HFF-Myc (cell line): ENCODE results near the gene PCYOX1L.
A peak's percentile ranks its signal among the peaks of the same experiment; 100 is the strongest.

Source experiments
- DNase-seq: peaks from one replicate; pipeline ENCODE4 v3.0.0-alpha.2; 2011; ENCODE audit warnings: low read depth; ENCODE audit errors: extremely low read depth
- H3K4me3 ChIP-seq: replicated peaks from 2 replicates; pipeline ENCODE4 v1.5.1; 2011; ENCODE audit warnings: low read depth, mild to moderate bottlenecking, control low read depth, low read length
- TF ChIP-seq, protein P1 (sequence below): IDR thresholded peaks from 2 replicates; pipeline ENCODE4 v1.5.1; 2012; ENCODE audit warnings: mild to moderate bottlenecking, low read depth, low read length, control low read depth; ENCODE audit errors: missing control alignments

PCYOX1L gene

DNA sequence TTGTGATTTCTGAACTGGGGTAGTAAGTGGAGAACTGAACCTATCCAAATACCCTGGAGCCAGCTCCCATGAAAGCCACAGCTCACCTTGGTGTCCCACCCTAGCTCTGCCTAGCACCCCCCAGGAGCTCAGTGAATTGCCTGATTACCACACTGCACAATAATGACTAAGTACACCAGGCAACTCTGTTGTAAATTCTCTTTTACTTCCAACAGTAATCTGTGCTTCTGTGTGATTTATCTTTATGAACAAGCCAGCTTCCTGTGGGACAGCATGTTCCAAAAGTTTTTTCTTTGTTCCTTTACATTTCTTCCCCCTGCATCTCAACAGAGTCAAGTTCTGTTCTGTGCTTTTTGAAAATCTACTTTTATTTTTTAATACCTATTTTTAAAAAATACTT is 34.6 kb upstream of the PCYOX1L start:
- TF ChIP-seq, protein P1, sequence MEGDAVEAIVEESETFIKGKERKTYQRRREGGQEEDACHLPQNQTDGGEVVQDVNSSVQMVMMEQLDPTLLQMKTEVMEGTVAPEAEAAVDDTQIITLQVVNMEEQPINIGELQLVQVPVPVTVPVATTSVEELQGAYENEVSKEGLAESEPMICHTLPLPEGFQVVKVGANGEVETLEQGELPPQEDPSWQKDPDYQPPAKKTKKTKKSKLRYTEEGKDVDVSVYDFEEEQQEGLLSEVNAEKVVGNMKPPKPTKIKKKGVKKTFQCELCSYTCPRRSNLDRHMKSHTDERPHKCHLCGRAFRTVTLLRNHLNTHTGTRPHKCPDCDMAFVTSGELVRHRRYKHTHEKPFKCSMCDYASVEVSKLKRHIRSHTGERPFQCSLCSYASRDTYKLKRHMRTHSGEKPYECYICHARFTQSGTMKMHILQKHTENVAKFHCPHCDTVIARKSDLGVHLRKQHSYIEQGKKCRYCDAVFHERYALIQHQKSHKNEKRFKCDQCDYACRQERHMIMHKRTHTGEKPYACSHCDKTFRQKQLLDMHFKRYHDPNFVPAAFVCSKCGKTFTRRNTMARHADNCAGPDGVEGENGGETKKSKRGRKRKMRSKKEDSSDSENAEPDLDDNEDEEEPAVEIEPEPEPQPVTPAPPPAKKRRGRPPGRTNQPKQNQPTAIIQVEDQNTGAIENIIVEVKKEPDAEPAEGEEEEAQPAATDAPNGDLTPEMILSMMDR = no peak
- DNase-seq = no peak
- no peak overlapping the region for H3K4me3 ChIP-seq

DNA sequence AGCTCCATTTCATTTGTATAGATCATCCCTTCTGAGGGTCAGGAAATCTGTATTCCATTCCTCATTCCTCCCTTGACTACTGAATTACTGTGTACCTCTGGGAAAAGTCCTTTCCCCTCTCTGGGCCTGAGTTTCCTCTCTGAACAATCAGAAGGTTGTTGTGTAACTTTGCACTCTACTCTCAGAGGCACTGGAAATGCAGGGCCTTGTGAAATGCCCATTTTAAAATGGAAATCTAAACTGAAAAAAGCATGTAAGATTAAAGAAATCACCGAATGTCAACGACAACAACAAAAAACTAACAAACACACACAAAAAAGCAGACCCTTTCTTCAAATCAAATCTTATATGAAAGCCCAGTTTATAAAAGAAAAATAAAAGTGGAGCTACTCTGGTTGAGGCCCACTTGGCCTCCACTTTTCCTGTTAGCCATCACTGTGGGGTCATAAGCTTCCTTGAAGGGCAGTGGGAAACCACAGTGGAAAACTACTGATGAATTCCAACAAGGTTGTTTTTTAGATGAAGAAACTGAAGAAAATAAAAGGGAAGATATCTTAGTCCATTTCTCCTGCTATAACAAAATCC is 34.1 kb upstream of the PCYOX1L start:
- TF ChIP-seq, protein P1 = no peak
- no peak overlapping the region for H3K4me3 ChIP-seq
- DNase-seq = no peak

DNA sequence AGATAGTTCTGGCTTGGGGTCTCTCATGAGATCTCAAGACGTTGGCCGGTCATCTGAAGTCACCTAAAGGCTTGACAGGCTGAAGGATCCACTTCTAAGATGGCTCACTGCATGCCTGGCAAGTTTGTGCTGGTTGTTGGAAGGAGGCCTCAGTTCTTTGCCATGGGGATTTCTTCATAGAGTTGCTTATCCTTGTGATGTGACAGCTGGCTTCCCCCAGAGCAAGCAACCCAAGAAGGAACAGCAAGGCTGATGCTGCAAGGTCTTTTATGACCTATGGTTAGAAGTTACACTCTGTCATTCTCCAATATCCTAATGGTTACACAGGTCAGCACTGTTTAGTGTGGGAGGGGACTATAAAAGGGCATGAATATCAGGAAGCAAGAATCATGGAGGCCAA is 33.2 kb upstream of the PCYOX1L start:
- no peak for DNase-seq
- TF ChIP-seq, protein P1 = no peak
- H3K4me3 ChIP-seq = no peak overlapping the region

DNA sequence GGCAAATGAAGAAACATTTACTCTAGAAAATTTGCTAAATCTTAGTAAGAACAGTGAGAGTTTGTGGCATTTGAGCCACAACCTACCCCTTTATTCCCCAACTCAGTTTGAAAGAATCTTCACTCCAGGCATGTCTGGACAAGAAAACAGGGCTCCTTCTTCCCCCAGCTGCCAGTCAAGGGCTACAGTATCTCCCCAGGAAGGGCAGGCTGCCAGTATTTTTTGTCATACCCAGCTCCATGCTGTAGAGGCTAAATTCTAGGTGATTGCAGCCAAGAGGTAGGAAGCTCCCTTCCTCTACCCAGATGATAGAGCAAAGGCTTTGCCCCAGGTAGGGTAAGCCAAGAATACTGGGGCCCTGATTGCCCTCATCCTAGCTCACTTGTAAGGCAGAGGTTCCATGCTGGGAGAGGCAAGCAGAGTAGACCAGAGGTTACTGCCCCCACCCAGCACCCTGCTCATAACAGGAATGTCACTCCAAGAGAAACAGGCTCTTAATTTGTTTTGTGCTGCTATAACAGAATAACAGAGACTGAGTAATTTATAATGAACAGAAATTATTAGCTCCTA is 32.6 kb upstream of the PCYOX1L start:
- no peak overlapping the region for H3K4me3 ChIP-seq
- TF ChIP-seq, protein P1 = no peak
- DNase-seq = peak; percentile 19

DNA sequence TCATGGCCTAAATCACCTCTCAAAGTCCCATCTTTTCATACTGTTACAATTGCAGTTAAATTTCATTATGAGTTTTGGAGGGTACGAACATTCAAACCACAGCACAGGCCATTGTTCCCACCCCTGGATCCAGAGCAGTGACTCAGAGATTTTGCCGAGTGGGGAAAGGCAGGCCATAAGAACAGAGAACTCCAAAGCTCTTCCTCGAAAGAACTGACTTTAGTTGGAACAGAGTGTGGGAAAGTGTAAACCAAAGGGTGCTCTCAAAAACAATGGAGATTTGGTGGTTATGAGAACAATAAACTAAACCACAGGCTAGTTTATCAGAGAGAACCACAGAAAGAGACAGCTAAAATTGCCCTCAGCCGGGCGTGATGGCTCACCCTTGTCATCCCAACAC is 32.0 kb upstream of the PCYOX1L start:
- no peak overlapping the region for H3K4me3 ChIP-seq
- TF ChIP-seq, protein P1 = no peak
- DNase-seq = no peak

DNA sequence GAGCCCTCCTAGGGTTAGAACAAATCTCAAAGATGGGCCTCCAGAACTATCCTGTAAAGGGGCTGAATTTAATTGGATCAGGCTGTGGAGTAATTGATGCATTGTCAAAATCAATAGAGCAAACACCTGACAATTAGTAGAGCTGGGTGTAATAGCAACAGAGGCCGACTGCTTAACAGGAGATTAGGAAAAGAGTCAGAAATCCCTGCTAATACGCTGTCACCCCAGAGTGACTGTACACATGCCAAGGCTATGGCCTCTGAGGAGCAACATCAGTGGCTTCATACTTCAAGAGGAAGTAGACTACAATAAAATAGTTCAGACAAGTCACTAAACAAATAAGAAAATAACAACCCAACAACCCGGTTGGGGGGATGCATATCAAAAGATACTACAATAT is 31.2 kb upstream of the PCYOX1L start:
- DNase-seq = no peak
- TF ChIP-seq, protein P1 = no peak
- no peak overlapping the region for H3K4me3 ChIP-seq

DNA sequence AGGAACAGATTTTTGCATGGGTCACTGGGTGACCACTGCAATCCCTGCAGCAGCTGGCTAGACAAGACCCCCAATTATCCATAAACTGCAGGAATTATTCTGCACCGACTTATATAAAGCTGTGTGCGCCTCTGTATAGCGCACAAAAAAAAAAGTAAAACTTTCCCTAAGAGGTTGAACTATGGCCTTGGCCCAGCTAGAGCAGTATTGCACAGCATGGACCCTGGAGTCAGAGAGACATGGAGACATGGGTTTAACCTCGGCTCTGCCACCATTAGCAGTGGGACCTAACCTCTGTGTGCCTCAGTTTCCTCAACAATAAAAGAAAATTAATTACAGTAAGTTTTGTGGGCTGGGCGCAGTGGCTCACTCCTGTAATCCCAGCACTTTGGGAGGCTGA is 29.7 kb upstream of the PCYOX1L start:
- DNase-seq = no peak
- TF ChIP-seq, protein P1 = no peak
- H3K4me3 ChIP-seq = no peak overlapping the region
